Liver (tissue), 3 donors: ENCODE measurements around the gene TEX55.

Source experiments
- GABPA ChIP-seq, 2 donors: IDR thresholded peaks in 1 of 2; conservative IDR thresholded peaks in 1 of 2; 2 replicates each; pipeline ENCODE4 v1.6.1; 2016; ENCODE audit warnings: antibody characterized with exemption in 2 of 2, mild to moderate bottlenecking in 1 of 2, moderate library complexity in 1 of 2
- RAD21 ChIP-seq, 2 donors: IDR thresholded peaks; 2 replicates each; pipeline ENCODE4 v1.6.1; 2016; ENCODE audit warnings: antibody characterized with exemption in 2 of 2, mild to moderate bottlenecking in 2 of 2
- RXRA ChIP-seq, 2 donors: IDR thresholded peaks; 2 replicates each; pipeline ENCODE4 v1.6.1; 2017 to 2018; ENCODE audit warnings: antibody characterized with exemption in 2 of 2, mild to moderate bottlenecking in 1 of 2
- TAF1 ChIP-seq: conservative IDR thresholded peaks from 2 replicates; pipeline ENCODE4 v1.6.1; 2016; ENCODE audit warnings: antibody characterized with exemption, mild to moderate bottlenecking
- YY1 ChIP-seq: IDR thresholded peaks from 2 replicates; pipeline ENCODE4 v1.6.1; 2016; ENCODE audit warnings: antibody characterized with exemption, mild to moderate bottlenecking
- TF ChIP-seq, protein P1 (sequence below): fragments of 150-350 bp; IDR thresholded peaks from 2 replicates; pipeline ENCODE4 v1.5.1; 2017; ENCODE audit warnings: improper control_type of control experiment, low read depth, low read length; ENCODE audit not compliant: missing input control
- TF ChIP-seq, protein P2 (sequence below): IDR thresholded peaks from 2 replicates; pipeline ENCODE4 v1.6.1; 2016; ENCODE audit warnings: antibody characterized with exemption
- TF ChIP-seq, protein P3 (sequence below): IDR thresholded peaks from 2 replicates; pipeline ENCODE4 v1.6.1; 2016; ENCODE audit warnings: antibody characterized with exemption, mild to moderate bottlenecking
- donor health status: healthy.
- donor health status: healthy.

DNA sequence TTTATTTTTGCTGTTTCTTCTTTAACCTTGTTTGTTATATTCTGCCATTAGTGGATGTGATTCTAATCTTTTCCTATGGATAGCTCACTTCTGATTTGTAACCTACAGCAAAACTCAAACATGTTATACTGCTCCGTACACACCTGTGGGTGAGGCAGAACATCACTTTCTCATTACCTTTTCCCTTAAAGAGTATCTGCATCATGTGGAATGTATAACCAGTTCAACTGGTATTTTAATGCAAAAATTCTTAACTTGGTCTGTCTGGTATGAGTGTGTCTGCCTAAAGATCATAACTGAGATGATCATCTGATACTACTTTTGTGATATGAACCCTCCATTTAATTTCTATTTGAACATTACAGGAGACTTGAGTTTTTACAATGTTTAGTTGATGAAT is 14.4 kb downstream of the TEX55 start:
- no peak for TF ChIP-seq GABPA (IDR thresholded peaks at IDR 0.05 in 1 of 2, conservative IDR thresholded peaks at IDR 0.05 in 1 of 2)
- TF ChIP-seq, protein P1, sequence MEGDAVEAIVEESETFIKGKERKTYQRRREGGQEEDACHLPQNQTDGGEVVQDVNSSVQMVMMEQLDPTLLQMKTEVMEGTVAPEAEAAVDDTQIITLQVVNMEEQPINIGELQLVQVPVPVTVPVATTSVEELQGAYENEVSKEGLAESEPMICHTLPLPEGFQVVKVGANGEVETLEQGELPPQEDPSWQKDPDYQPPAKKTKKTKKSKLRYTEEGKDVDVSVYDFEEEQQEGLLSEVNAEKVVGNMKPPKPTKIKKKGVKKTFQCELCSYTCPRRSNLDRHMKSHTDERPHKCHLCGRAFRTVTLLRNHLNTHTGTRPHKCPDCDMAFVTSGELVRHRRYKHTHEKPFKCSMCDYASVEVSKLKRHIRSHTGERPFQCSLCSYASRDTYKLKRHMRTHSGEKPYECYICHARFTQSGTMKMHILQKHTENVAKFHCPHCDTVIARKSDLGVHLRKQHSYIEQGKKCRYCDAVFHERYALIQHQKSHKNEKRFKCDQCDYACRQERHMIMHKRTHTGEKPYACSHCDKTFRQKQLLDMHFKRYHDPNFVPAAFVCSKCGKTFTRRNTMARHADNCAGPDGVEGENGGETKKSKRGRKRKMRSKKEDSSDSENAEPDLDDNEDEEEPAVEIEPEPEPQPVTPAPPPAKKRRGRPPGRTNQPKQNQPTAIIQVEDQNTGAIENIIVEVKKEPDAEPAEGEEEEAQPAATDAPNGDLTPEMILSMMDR = no peak
- no peak for TF ChIP-seq YY1
- TF ChIP-seq RXRA (IDR thresholded peaks at IDR 0.05) = no peak
- no peak for TF ChIP-seq RAD21 (IDR thresholded peaks at IDR 0.05)
- TF ChIP-seq, protein P2, sequence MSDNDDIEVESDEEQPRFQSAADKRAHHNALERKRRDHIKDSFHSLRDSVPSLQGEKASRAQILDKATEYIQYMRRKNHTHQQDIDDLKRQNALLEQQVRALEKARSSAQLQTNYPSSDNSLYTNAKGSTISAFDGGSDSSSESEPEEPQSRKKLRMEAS = no peak
- TF ChIP-seq, protein P3, sequence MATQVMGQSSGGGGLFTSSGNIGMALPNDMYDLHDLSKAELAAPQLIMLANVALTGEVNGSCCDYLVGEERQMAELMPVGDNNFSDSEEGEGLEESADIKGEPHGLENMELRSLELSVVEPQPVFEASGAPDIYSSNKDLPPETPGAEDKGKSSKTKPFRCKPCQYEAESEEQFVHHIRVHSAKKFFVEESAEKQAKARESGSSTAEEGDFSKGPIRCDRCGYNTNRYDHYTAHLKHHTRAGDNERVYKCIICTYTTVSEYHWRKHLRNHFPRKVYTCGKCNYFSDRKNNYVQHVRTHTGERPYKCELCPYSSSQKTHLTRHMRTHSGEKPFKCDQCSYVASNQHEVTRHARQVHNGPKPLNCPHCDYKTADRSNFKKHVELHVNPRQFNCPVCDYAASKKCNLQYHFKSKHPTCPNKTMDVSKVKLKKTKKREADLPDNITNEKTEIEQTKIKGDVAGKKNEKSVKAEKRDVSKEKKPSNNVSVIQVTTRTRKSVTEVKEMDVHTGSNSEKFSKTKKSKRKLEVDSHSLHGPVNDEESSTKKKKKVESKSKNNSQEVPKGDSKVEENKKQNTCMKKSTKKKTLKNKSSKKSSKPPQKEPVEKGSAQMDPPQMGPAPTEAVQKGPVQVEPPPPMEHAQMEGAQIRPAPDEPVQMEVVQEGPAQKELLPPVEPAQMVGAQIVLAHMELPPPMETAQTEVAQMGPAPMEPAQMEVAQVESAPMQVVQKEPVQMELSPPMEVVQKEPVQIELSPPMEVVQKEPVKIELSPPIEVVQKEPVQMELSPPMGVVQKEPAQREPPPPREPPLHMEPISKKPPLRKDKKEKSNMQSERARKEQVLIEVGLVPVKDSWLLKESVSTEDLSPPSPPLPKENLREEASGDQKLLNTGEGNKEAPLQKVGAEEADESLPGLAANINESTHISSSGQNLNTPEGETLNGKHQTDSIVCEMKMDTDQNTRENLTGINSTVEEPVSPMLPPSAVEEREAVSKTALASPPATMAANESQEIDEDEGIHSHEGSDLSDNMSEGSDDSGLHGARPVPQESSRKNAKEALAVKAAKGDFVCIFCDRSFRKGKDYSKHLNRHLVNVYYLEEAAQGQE = no peak
- TF ChIP-seq TAF1 = no peak
